HuH-7 (cell line): ENCODE results near the gene MID2.
"Not testable (repeated sequence)": the region's sequence is repeated elsewhere in the genome, so short reads cannot be mapped to it uniquely, and the experiment has no call there.

Experiments used
- DNase-seq: peaks from one replicate; pipeline ENCODE4 v3.0.0; 2011; ENCODE audit warnings: low spot score

MID2 gene

DNA sequence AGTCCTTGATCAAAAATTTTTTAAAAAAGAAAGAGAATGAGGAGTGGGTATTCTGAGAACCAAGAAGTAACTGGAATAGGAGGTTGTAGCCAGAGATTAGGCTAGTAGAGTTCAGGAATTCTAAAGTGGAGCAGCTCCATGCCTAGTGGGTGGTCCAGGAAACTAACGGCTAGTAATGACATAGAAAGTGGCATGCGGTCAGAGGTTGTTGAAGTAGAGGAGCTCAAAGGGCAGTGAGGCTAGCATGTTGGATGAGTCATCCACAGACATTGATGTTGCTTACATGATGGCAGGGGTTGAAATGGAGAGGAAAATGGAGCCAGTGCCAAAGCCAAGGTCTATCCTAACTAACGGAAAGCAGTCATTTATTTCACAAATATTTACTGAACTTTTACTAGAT is 114.4 kb downstream of the MID2 start:
- DNase-seq, result peak; percentile 18

DNA sequence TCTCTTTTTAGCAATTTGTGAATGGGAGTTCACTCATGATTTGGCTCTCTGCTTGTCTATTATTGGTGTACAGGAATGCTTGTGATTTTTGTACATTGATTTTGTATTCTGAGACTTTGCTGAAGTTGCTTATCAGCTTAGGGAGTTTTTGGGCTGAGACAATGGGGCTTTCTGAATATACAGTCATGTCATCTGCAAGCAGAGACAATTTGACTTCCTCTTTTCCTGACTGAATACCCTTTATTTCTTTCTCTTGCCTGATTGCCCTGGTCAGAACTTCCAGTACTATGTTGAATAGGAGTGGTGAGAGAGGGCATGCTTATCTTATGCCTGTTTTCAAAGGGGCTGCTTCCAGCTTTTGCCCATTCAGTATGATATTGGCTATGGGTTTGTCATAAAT is 129.7 kb downstream of the MID2 start:
- not testable (repeated sequence) for DNase-seq

DNA sequence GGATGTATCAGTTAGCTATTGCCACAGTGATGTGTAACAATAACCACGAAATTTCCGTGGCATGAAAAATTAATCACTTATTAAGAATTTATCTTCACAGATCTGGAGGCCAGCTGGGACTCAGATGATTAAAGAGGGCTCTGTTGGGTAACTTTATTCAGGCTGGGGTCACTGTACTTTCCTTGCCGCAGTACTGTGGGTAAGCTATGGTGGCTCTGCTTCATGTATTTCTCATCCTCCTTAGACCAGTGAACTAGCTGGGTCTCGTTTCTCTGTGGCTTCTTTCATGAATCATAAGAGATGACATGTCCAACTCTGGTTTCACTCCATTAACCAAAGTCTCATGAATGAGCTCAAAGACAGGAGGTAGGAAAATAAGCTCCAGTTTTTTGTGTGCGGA is 143.0 kb downstream of the MID2 start:
- no peak for DNase-seq

DNA sequence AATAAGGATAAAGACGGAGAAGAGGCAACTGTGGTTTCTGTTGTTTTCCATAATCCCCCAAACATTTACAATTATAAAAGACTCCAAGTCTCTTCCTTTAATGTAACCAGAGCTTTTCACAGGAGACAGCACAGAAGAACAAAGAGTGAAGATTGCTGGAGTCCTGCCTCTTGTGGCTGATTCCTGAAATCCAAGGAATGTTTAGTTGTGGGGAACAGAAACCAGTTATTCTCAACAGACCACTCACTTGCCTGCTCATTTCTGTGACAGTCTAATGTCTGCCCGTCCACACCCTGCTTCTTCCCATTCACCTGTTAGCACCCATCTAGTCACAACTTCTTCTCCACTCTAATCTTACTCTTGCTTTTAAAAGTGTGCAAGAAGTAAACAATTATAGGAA is 144.4 kb downstream of the MID2 start:
- no peak for DNase-seq

DNA sequence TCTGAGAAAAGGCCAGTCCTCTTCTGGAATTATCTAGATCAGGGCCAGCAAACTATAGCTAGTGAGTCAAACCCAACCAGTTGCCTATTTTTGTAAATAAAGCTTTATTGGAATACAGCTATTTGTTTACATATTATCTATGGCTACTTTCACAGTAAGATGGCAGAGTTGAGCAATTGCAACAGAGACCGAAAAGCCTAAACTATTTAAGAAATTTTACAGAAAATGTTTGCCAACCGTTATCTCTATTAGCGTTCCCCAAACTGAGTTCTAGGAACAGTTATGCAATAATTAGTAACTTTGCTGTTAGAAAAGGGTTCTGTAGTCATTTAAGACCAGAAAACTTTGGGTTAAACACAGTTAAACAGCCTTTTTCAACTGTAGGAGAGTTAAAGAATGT is 146.0 kb downstream of the MID2 start:
- no peak for DNase-seq
